ENCODE measurements around the gene L2HGDH.
"Not testable (repeated sequence)": the region's sequence is repeated elsewhere in the genome, so short reads cannot be mapped to it uniquely, and the experiment has no call there.

L2HGDH gene

GRCh38 chr14:50339178-50339804, 27.3 kb upstream of the L2HGDH start:
- no peak for DNase-seq

- DNase-seq: no peak
Observed at GRCh38 chr14:50338587-50338986, 26.6 kb upstream of the L2HGDH start.

- no peak for DNase-seq
Observed at GRCh38 chr14:50335989-50336824, 24.2 kb upstream of the L2HGDH start.

DNA sequence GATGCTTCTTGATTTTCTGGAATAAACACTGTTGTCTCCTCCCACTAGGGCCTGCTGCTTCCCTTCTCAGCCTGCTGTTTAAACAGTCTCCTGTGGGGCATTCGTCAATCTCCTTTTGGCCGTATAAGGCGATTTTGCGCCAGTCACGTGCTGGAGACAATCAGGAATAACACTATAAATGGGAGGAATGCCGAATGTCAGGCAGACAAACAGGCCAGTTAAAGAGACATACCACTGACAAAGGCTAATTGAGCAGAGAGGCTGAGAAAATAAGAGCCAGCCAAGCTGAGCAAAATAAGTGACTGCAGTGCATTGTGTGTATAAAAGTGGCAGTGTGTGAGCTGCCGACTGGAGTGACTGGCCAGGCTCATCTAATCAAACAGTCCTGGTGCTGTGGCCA, 23.4 kb upstream of the L2HGDH start:
- DNase-seq: peak; percentile 3

DNA sequence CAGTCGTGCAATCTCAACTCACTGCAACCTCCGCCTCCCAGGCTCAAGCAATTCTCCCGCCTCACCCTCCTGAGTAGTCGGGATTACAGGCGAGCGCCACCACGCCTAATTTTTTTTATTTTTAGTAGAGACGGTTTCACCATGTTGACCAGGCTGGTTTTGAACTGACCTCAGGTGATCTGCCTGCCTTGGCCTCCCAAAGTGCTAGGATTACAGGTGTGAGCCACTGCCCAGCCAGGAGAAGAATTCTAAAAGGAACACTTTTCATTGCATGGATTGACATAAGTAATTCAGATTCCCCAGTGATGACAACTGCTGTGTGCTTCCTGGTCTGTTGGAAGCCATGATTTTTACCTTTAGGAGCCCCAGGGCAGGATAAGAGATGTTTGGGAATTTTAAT, 22.2 kb upstream of the L2HGDH start:
- no peak for DNase-seq

DNA sequence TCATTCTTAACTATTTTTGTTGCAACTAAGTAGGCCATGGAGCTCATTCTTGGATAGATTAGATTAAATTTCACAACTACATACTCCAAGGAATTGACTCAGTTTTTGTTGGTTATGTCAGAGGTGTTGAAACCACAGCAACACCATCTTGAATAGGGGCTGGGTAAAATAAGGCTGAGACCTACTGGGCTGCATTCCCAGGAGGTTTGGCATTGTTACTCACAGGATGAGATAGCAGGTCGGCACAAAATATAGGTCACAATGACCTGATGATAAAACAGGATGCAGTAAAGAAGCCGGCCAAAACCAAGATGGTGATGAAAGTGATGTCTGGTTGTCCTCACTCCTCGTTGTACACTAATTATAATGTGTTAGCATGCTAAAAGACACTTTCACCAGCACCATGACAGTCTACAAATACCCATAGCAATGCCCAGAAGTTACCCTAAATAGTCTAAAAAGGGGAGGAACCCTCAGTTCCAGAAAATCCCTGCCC, 21.0 kb upstream of the L2HGDH start:
- DNase-seq: no peak

- DNase-seq: no peak
Observed at GRCh38 chr14:50331596-50331995, 19.6 kb upstream of the L2HGDH start.

- peak; percentile 82 for DNase-seq
Observed at GRCh38 chr14:50321009-50321660, 9.1 kb upstream of the L2HGDH start.

DNA sequence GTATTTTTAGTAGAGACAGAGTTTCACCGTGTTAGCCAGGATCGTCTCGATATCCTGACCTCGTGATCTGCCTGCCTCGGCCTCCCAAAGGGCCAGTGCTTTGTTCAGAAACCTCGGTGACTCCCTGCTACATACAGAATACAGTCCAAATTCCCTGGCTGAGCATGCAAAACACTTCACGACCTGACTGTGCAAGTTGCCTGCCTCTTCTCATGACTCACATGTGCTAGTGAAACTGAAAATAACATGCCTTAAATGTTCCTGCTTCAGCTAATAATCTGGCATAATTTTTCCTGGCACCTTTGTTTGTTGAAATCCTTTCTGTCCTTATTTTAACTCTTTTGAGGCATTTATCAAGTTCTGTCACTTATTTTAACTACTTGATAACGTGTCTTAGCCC, 8.3 kb upstream of the L2HGDH start:
- no peak for DNase-seq

- no peak for DNase-seq
Observed at GRCh38 chr14:50319721-50320120, 7.7 kb upstream of the L2HGDH start.

GRCh38 chr14:50319293-50319692, 7.3 kb upstream of the L2HGDH start:
- DNase-seq: no peak

- DNase-seq: peak; percentile 56
Observed at GRCh38 chr14:50318031-50318626, 6.1 kb upstream of the L2HGDH start.

GRCh38 chr14:50314098-50314497, 2.1 kb upstream of the L2HGDH start:
- DNase-seq: not testable (repeated sequence)

DNA sequence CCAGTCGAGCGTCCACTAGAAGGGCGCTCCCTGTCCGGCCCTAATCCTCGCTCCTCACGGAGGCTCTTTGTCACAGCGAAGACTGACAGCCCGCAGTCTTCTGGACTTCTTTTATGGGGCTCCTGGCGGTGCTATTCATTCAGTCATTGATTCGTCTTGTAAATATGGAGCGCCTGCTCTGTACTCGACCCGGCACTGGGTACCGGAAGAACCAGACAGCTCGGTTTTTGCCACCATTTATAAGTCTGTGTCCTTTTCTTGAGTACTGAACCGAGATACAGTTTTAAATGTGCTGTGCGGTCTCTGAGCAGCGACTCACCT, 665 bp upstream of the L2HGDH start:
- DNase-seq: peak; percentile 88

DNA sequence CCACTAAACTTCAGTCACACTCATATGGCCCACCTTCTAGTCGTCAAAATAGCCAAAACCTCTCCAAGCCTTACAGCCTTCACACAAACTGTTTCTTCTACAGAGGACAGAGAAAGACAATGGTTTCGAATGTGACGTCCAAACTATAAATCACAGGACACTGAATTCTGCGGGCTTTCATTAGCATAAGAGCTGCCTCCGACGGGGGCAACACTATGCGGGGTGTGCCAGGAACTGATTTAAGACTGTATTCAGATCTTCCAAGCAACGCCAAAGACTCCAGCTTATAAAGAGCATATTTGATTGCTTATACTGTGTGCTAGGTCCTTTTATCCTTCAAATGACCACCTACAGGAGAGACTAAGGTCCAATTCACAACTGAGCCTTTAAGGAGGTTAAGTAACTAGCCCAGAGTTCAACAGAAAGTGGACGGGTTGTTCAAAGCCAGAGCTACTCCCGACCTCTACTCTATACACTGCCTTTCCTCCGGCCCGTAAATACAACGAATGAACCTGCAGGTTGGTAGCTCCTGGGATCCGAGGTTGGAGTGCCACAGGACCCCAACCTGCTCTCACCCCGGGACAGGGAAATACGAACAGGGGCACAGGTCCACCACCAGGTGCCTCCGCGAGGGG, 575 bp downstream of the L2HGDH start:
- no peak for DNase-seq

DNA sequence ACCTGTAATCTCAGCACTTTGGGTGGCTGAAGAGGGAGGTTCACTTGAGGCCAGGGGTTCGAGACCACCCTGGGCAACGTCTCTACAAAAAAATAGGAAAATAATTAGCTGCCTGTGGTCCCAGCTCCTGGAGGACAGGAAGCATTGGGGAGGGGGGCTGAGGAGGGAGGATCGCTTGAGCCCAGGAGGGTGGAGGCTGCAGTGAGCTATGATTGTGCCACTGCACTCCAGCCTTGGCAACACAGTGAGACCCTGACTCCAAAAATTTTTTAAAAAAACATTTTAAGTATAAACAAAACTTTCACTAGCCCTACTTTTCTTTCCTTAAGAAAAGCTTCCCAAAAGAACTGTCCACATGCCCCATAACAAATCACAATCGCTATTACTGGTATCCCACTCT, 1.6 kb downstream of the L2HGDH start:
- no peak for DNase-seq

DNA sequence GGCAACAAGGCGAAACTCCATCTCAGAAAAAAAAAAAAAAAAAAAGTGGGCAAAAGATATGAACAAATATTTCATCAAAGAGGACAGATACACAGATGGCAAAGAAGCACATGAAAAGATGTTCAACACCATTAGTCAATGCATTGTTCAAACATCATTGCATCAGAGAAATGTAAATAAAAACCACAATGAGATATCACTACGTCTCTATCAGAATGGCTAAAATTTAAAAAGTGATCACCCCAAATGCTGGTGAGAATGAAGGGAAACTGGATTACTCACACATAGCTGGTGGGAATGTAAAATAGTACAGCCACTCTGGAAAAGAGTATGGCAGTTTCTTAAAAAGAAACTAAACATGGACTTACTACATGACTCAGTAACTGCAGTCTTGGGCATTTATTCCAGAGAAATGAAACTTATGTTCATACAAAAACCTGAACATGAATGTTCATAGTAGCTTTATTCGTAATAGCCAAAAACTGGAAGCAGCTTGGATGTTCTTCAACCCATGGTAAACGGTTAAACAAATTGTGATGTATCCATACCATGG, 3.6 kb downstream of the L2HGDH start:
- no peak for DNase-seq

GRCh38 chr14:50303744-50304471, 8.1 kb downstream of the L2HGDH start:
- no peak for DNase-seq

DNA sequence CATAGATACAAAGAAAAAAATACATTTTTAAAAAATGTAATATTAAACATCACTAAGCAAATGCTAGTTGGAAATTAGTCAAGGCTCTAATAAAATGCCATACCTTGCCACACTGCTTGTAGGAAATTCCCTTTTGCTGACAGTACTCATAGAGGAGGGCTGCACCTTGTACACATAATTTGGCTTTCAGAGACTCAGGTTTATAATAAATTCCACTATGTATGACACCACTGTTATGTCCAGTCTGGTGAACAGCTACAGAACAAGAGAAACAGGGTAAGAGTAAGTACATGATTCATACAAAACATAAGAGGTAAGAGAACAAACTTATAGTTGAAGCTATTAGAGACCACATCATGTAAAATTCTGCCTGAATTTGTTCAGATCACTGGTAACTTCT, 10.1 kb downstream of the L2HGDH start:
- DNase-seq: no peak

DNA sequence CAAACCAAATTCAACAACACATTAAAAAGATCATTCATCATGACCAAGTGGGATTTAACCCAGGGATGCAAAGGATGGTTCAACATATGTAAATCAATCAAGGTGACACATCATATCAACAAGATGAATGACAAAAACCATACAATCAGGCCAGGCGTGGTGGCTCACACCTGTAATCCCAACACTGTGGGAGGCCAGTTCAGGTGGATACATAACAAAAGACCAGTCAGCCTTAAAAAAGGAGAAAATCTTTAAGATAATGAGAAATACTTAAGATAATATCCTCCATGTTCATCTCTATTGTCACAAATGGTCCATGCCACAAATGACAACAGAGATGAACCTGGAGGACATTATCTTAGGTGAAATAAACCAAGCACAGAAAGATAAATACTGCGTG, 12.4 kb downstream of the L2HGDH start:
- no peak for DNase-seq

- DNase-seq: no peak
Observed at GRCh38 chr14:50290306-50290705, 21.7 kb downstream of the L2HGDH start.

- no peak for DNase-seq
Observed at GRCh38 chr14:50288146-50288545, 23.9 kb downstream of the L2HGDH start.

All from NCI-H526 treated with DMSO at 0.1 percent for 48 hours (cell line).